Activated CD4-positive, CD25-positive, alpha-beta regulatory T cell treated with anti-CD3 and anti-CD28 coated beads, Interleukin-2, amount 50 U/mL, for 24 hours (primary cell): Measurements from ENCODE around the gene MOGAT3.

Experiments
- ATAC-seq, 2 donors: fragments of 150-1000 bp; cut with Tn5 transposase; one replicate each; pipeline ENCODE4 v1.10.0; 2021; ENCODE audit warnings: mild to moderate bottlenecking in 1 of 2, moderate library complexity in 1 of 2

Gene MOGAT3

DNA sequence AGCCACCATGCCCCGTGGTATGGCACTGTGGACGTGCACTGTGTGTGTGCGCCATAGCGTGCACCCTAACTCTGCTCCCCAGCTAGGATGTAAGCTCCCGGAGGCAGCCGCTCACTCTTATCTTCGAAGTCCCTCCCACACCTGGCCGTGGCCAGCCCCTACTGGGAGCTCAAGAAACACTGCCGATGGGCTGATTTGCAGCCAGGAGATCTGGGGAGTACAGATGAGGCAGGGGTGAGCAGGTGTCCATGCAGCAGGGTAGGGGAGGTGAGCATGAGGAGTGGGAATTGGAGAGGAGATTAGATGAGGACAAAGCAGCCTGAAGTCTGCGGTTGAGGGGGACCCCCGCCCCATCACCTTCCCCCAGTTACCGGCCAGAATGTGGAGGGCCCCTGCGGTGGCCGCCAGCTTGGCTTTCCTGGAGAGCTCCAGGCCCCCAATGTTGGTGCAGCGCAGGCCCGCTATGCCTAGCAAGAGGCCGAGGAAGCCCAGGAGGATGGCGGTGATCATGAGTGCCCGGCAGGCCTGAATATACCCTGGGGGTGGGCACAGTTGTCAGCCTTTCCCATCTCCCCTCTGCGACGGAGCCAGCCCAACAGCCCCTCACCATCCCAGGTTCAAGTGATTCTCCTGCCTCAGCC, 33.2 kb upstream of the MOGAT3 start:
- no peak for ATAC-seq

DNA sequence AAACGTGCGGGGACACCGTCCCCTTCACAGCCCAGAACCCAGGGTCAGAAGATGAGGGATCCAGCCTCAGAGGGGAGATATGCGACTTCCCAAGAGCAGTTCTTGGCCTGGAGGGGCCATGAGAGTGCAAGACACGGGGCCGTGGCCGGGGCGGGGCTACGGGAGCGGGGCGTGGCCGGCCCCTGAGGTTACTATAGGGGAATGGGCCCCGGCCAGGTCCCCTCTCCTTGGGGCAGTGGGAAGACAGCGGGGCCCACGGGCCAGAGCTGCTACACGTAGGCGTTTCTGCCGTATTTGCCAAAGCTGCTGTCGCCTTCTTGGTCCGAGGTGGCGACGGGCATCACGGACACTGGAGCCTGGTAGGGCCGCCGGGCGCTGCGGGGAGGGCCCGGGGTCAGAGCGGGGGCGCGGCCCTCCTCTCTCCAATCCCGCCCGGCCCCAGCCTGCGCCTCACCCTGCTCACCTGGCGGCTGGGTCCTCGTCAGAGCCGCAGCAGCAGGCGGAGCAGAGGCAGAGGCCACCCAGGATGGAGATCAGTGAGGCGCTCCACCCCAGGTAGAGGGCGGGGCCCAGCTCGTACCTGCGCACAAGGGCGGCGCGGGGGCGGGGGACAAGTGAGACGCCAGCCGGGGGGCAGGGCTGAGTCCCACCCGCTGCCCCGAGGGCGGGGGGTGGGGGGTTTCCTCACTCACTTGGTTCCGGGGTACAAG, 31.5 kb upstream of the MOGAT3 start:
- no peak for ATAC-seq

DNA sequence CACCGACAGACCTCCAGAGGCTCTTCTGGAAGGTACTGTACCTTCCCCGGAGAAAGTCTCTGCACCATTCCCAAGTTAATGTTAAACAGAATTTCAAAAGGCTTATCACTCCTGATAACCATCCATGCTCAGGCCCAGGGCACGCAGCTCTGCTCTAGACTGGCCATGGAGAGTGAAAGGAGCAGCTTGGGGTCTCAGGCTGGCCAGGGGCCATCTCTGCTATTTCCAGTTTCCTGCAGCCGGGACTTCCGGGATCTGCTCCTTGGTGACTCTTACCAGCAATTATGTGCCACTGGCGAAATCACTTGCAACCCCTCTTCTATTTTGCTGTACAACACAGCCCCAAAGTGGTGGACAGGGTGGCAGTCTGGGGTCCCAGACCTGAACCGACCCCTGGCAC, 30.8 kb upstream of the MOGAT3 start:
- no peak for ATAC-seq

DNA sequence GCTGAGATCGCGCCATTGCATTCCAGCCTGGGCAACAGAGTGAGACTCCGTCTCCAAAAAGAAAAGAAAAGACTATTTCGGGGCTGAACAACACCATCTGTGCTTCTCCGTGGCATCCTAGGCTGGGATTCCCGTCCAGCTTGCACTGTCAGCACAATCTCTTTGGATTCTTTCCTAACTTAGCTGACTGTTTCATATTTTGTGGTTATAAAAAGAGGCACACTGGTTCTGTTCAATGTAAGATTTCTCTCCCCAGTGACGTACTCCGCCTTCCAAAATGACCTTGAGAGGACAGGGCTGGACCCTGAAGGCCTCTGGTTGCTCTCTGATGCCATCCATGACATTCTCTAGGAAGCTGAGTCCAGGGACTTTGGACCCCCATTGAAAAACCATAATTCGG, 25.9 kb upstream of the MOGAT3 start:
- no peak for ATAC-seq

DNA sequence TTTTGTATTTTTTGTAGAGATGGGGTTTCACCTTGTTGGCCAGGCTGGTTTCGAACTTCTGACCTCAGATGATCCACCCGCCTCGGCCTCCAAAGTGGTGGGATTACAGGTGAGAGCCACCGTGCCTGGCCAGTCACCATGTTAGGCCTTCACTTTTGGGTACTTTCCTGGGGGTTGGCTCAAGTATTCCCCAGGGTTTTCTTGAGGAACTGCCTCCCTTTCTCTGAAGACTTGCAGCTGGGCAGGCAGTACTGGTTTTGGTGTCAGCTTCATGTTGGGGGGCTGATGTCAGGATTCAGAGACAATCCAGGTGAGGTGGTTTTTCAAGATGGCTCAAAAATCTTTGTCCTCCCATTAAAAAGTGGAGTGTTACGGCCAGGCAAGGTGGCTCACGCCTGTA, 24.8 kb upstream of the MOGAT3 start:
- no peak for ATAC-seq

DNA sequence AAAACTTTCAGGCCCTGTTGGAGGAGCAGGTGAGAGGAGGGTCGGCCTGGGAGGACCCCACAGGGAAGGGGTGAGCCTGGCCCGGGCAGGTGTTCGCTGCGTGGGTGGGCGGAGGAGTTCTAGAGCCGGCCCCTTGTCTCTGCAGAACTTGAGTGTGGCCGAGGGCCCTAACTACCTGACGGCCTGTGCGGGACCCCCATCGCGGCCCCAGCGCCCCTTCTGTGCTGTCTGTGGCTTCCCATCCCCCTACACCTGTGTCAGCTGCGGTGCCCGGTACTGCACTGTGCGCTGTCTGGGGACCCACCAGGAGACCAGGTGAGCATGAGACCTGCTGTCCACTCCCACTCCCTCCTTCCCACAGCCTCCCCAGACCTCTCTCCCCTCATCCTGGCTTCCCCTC, 22.7 kb upstream of the MOGAT3 start:
- ATAC-seq = peak in 1 of 2 donors; percentile 5

DNA sequence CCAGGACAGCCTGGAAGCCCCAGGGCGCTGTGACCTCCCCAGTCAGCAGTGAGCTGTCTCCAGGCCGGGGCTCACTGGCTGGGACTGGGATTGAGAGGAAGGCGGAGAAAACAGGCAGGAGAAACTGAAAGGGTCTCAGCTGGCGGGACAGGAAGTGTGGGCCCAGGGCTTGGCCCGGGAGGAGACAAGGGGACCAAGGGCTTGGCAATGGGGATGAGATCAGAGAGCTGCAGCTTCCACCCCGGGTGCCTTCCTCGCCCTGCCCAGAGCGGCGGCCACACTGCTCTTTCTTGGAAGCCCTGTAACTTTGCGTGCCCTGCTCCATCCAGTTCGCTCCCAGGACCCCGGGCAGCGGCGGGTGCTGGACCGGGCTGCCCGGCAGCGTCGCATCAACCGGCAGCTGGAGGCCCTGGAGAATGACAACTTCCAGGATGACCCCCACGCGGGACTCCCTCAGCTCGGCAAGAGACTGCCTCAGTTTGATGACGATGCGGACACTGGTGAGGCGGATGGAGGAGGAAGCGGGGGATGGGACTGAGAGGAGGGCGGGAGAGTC, 21.5 kb upstream of the MOGAT3 start:
- no peak for ATAC-seq

DNA sequence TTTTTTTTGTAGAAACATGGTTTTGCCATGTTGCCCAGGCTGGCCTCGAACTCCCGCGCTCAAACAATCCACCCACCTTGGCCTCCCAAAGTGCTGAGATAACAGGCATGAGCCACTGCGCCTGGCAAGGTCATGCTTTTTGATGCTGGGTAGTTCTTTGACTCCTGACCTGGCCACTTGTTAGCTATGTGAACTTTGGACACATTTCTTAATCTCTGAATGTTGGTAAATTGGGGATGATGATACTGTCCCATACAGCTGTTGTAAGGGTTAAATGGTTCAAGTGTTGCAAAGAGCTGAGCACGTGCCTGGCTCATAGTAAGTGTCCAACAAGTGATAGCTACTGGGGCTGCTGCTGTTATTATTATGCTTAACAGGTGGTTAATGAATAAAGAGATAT, 19.5 kb upstream of the MOGAT3 start:
- no peak for ATAC-seq

DNA sequence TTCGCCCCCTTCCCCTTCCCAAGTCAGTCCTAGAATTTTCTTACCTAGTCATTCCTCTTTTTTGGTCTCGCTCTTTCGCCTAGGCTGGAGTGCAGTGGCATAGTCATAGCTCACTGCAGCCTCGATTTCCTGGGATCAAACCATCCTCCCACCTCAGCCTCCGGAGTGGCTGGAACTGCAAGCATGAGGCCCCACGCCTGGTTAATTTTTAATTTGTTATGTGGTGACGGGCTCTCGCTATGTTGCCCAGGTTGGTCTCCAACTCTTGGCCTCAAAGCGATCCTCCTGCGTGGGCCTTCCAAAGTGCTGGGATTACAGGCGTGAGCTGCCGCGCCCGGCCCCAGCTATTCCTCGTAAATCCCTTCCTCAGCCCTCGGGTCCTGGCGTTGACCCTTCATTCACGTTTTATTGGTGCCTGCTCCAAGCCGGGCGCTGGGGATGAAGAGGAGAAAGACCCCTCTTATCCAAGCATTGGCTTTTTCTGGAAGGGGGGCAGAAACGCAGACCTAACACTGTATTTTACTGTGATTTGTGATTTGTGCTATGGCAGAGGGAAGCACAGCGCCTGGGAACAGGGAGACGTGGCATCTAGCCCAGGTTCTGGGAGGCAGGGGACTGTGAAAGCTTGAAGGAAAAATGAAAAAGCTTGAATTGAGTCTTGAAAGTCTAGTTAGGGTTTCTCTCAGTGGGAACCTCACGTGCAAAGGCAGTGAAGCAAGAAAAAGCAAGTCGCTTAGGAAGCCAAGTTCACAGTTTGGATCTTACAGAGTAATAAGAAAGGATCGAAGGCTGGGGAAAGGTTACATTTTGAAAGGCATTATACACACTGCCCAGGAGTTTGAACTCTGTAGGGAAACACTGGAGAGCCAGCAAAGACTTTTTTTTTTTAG, 17.6 kb upstream of the MOGAT3 start:
- peak in 1 of 2 donors; percentile 1 for ATAC-seq

DNA sequence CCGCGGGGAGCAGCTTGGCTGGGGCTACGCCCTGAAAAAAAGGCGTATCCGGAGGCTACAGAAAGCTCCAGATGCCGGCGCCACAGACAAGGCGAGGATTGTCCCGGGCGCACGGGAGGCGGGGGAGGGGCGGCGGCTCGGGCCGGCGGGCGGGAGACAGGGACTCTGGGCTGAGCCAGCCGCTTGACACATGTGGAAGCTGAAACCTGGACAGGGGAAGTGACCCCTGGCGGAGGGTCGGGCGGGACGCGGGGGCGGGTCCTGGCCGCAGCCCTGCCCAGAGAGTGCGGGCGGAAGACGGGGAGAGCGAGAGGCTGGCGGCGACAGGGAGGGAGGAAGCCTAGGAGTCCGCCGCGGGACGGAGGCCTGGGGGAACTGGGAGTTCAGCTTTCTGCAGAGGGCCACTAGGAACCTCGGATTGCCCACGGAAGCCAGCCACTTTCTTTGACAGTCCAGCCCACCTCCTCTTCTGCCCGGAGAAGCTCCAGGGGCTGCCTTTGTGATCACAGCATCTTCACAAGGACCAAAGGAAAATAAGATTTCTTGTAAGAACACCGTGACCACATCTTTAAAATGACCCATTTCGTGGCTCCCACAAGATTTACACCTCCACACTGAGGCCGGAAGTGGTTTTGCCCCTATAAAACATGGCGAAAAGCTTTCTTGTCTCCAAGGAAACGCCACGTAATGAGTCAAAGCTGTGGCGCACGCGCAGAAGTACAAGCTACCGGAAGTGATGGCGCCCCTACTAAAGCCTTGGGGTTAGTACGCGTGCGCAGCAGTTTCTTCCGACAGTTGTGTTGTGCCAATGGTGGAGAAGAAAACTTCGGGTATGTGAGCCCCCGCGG, 16.8 kb upstream of the MOGAT3 start, which contains the start of the genes PLOD3 and ZNHIT1:
PLOD3 (minus strand) TSS at position 194 of the 848 bp plus-strand sequence. CDS start 307 bp downstream, outside the sequence.
ZNHIT1 (plus strand) TSS at position 778 of the 848 bp plus-strand sequence; CDS start at position 809, 31 bp downstream.
- ATAC-seq = peak; percentile 71 to 80

DNA sequence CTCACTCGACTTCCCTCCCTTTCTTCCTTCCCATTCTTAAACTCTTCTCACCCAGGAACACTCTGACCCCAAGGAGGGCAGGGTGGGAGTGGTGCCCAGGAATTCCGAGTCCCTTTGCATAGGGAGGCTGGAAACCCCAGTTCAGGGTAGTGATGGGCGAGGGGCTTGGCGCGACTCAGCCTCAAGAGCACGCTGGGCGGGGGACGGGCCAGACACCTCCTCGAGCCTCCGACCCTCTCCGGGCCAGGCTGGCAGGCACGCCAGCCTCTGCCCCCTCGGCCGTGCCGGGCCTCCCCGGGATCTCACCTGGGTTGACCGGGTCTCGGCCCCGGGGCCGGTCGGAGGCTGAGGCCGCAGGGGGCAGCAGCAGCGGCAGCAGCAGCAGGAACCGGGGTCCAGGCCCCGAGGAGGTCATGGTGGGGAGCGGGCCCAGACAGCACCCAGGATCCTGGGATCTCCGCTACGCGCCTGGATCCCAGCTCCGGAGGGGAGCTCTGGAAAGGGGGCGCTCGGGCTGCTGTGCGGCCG, 16.1 kb upstream of the MOGAT3 start:
- peak; percentile 6 to 15 for ATAC-seq

DNA sequence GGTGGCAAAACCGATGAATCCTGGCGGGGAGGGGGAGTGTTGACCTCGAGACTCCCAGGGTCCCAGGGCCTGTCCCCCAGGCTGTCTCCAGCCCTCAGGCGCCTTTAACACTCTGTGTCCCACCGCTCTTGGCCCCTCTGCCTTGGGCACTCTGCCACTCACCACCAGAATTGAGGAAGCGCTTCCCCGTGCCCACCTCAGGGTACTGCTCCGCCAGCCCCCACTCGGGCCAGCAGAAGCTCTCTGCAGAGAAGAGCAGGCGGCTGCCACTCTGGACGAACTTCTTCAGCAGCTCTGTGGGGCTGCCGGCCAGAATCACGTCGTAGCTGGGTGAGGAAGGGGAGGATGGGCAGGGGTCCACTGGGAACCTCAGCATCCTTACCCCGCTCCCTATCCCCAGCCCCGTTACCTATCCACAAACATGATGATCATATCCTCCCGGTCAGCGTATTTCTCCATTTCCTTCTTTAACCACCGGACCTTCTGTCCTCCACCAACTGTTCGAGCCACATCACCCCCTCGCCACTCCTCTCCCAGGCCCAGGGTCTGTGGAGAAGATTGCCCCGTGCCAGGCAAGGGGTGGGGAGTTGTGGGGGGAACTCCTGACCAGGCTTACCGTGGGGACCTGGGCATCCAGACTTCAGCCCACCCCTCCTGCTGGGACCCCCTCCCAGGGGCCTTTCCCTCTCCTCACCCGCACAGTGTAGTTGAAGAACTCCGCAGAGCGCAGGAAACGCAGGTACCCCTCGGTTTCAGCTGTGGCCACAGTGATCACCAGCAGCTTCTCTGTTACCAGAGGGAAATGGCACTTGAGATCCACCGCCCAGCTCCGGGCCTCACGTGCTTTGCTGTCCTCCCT, 15.4 kb upstream of the MOGAT3 start:
- ATAC-seq = no peak

DNA sequence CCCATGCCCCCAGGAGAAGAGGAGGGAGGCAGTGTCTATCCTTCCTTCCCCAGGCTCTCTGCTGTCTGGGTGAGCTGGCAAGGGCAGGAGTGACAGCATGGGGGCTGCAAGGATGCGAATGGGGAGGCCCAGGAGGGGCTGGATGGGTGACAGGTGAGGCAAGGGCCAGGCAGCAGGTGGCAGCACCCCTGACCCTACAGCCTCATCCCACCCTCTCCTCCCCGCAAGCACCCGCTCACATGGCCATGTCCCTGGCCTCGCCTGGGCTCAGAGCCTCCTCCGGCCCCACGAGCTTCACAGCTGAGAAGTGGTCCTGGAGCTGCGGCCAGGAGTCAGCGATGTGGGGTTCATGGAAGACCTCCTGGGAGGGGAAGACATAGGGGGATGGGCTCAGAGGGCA, 11.2 kb upstream of the MOGAT3 start:
- ATAC-seq = no peak

DNA sequence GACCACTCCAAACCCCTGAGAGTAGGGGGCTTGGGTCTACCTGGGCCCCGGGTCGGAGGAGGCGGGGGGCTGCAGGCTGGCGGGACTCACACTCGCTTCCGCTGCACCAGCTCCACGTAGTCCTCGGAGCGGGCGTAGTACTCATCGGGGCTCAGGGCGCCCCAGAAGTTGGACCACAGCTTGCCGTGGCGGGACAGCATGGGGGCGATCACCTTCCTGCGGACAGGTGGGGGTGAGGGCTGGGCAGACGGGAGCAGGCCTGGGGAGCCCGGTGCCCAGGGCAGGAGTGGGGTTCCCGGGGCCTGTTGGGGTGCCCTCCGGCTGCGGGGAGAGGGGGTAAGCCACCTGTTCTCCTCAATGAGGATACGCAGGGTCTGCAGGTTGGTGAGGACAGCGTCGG, 10.7 kb upstream of the MOGAT3 start:
- ATAC-seq = no peak

DNA sequence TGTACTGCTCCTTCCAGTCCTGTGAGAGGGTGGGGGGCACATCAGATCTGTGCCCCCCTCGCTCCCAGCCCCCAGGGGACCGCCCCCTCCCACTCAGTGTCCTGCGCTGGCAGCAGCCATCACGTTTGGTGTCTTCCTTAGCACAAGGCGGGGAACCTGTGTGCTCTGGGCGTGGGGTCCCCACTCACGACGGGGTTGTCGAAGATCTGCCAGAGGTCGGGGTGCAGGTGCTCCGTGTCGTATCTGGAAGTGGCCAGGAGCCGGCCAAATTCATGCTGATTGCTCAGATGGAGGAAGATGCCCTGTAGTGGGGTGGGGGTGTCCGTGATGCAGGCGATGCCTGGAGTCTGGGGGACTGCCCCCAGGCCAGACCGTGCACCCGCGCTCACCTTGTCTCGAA, 9.3 kb upstream of the MOGAT3 start:
- no peak for ATAC-seq

DNA sequence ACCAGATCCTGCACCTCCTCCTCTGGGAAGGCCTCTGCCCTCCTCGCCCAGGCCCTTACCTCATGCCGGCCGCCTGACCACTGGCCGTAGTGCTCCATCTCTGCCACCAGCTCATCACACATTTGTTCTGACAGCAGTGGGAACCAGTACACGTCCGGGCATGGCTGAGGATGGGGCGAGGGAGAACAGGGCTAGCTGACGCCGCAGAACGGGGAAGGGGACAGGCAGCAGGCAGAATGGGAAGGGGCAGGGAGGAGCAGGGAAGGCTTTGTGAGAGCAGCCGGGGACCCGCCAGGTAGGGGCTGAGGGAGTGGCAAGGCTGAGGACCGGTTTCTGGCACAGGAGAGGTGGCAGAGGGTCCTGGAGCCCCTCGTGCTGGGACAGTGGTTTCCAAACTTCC, 8.0 kb upstream of the MOGAT3 start:
- no peak for ATAC-seq

DNA sequence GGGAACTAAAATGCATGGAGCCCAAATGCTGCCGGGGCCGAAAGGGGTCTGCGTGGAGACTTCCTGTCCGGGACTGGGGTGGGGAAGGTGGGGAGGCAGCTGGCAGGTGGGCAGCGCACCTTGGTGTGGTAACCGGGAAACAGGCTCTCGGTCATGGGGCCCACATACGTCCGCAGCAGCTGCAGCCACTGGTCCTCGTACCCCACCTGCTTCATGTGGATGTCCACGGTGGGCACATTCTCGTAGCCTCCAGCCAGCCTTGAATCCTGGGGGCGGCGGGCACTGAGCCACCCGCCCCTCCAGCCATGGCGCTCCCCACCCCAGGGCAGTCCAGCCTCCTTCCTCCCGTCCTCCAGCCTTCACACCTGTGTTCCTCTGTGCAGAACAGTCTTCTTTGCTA, 6.6 kb upstream of the MOGAT3 start:
- no peak for ATAC-seq

DNA sequence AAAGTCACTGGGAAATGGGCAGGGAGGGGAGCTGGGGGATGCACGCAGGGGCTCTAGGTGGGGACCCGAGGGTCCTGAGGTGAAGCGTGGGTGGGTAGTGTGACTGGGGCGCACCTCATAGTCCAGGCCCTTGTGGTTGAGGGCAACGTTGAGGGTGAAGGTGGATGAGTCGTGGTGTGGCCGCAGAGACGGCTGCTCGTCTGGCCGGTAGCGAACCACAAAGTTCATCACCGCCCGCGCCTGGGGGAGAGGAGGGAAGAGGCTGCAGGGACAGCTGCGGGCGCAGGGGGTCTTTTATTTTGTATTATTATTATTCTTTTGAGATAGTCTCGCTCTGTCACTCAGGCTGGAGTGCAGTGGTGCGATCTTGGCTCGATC, 5.8 kb upstream of the MOGAT3 start:
- ATAC-seq = no peak

DNA sequence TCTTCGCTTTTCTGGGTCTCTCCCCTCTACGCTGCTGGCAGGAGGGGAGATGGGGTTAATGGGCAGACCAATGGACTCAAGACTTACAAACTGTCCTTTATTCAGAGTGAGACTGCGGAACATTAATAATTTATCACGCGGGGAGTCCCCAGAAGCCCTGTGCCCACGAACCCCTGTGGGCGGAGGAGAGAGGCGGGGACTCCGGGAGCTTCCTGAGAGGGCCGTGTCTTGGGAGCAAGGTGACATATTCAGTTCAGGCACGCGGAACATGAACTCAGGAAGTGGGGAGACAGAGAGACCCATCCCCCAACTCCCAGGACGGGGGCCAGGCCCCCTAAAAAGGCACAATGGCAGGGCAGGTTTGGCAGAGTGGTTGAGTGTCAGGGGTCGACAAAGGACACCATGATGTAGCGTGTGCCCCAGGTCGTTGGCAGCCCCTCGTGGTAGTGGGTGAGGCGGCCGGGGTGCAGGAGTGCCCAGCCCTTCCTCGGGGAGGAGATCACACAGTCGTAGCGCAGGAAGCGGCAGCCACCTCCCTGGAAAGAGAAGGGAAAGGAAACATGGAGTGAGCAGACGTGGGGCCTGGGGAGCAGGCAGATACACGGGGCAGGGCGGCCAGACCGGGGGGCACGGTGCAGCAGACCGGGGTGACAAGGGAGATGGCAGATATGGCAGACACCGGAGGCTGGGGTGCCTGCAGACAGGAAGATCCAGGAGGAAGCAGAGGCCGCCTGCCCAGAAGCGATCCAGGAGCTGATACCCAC, 5.2 kb upstream of the MOGAT3 start:
- no peak for ATAC-seq
